Measurements from ENCODE around the gene SNX2.

The SNX2 gene

GRCh38 chr5:122773619-122774018, 1.3 kb upstream of the SNX2 start:
- no peak for DNase-seq (ENCODE audit: low read depth)

DNA sequence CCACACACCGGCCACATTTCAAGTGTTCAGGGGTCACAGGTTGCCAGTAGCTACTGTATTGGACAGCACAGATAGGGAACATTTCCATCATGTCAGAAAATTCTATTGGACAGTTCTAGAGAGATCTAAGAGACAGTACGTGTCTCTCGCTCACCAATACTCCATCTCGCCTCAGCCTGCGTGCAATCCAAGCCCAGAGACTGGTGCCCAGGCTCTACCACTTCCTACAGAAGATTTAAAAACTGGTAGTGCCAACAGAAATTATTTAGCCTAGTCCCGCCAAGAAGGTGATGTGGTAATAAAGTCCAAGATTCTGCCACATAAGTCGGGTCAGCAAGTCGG, 390 bp upstream of the SNX2 start:
- DNase-seq (ENCODE audit: low read depth) = no peak

DNA sequence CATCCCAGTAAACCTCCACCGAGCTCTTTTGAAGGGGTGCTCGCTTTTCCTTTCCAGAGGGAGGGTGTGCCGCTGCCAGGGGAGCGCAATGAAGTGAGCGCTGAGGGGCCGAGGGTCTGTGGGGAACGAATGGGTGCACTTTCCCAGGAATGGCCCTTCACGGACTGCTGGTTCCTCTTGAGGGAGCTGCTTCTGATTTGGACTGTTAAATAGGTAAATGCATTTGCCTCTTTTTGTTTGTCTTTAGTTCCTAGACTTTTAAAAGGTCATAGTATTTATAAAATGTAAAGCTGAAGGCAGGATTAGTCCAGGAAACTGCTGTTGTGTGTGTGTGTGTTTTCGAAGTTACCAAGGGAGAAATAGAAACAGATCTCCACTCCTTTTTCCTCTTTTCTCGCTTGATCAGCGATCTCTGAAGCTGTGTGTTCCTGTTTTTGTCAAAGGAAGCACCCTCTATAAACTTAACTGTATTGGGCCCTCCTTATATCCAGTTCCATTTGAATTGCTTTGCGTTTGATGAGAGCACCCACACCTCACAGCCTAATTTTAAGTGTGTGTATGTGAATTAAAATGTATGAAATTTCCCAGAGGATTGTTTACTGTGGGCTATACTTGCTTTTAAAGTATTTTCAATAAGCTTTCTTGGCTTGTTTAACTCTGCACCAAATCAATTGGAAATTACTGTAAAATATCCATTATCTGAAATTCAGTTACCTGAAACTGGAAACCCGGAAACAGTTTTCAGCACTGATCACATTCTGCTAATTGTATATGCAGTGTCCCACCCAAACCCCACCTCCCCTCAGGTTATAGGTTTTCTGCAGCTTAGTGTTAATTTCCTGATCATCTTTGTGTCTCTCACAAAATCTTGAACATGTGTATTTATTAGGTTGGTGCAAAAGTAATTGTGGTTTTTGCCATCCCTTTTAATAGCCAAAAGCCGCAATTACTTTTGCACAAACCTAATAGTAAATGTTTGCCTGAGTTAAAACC, 966 bp downstream of the SNX2 start:
- DNase-seq (ENCODE audit: low read depth) = no peak

DNA sequence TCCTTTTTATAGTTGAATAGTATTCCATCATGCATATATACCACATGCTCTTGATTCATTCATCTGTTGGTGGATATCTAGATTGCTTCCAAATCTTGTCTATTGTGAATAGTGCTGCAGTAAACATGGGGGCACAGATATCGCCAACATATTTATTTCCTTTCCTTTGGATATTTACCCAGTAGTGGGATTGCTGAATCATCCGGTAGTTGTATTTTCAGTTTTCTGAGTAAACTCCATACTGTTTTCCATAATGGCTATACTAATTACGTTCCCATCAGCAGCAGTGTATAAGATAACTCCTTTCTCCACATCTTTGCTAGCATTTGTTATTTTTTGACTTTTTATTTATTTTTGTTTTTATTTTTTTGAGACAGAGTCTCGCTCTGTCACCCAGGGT, 3.3 kb downstream of the SNX2 start:
- DNase-seq (ENCODE audit: low read depth) = no peak

- no peak for DNase-seq (ENCODE audit: low read depth)
Observed at GRCh38 chr5:122779451-122779850, 4.6 kb downstream of the SNX2 start.

GRCh38 chr5:122780296-122780695, 5.4 kb downstream of the SNX2 start:
- DNase-seq (ENCODE audit: low read depth) = no peak

DNA sequence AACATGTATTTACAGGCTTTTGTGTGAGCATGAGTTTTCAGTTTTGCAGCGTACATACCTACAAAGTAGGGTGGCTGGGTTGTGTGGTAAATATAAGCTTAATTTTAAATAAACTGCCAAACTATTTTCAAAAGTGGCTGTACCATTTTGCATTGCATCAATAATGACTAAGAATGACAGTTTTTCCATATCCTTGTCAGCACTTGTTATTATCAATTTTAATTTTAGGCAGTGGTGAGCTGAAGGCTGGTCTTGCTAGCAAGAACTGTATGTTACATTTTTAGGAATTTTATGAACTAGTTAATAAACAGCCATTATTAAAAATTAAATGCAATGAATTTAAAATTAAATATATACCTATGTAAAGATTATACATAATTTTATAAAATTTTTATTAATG, 6.6 kb downstream of the SNX2 start:
- no peak for DNase-seq (ENCODE audit: low read depth)

DNA sequence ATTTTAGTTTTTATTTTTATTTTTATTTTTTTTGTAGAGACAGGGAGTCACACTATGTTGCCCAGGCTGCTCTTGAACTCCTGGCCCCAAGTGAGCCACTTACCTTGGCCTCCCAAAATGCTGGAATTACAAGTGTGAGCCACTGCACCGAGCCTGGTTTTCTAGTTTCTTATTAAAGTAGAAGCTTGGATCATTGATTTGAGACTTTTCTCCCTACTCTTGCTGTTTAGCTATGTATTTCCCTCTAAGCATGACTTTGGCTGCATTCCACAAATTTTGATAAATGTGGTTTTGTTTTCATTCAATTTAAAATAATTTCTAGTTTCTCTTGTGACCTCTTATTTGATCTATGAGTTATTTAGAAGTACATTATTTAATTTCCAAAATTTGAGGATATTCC, 10.4 kb downstream of the SNX2 start:
- no peak for DNase-seq (ENCODE audit: low read depth)

GRCh38 chr5:122788371-122788770, 13.5 kb downstream of the SNX2 start:
- no peak for DNase-seq (ENCODE audit: low read depth)

DNA sequence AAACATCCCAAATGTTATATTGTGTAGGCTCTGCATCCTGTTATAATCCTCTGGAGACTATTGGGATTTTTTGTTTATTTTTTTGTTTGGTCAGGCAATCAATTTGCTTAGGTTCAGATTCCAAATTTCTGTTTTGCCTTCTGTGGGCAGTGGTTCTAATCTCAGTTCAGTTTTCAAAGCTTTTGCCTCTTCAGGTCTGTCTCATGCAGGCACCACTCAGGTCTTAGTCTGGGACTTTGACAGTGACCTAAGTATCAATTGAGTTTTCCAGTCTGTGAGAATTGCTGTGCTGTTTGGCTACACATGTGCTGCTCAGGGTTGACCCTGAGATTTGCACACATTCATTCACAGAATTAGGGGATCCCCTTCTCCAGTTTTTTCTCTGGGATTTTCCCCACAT, 14.1 kb downstream of the SNX2 start:
- DNase-seq (ENCODE audit: low read depth) = no peak

GRCh38 chr5:122789461-122790171, 14.7 kb downstream of the SNX2 start:
- DNase-seq (ENCODE audit: low read depth) = no peak

GRCh38 chr5:122790354-122791103, 15.6 kb downstream of the SNX2 start:
- no peak for DNase-seq (ENCODE audit: low read depth)

- no peak for DNase-seq (ENCODE audit: low read depth)
Observed at GRCh38 chr5:122805481-122805880, 30.6 kb downstream of the SNX2 start.

DNA sequence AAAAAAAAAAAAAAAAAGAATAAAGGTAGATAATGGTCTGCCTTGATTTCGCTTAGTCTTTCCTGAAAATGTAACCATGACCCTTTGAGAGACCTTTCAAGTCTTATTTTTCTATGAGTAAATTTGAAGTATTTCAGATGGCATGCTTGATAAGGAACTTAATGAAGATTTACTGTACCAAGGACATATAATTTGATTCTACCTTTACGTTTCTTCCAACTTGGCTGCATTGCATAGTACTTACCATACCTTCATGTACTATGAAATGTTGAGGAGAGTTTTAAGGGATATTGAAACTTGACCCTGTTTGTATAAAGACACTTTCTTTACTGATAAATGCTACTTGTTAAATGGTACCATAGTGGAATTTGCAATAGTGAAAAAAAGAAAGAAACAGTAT, 35.5 kb downstream of the SNX2 start:
- DNase-seq (ENCODE audit: low read depth) = no peak

DNA sequence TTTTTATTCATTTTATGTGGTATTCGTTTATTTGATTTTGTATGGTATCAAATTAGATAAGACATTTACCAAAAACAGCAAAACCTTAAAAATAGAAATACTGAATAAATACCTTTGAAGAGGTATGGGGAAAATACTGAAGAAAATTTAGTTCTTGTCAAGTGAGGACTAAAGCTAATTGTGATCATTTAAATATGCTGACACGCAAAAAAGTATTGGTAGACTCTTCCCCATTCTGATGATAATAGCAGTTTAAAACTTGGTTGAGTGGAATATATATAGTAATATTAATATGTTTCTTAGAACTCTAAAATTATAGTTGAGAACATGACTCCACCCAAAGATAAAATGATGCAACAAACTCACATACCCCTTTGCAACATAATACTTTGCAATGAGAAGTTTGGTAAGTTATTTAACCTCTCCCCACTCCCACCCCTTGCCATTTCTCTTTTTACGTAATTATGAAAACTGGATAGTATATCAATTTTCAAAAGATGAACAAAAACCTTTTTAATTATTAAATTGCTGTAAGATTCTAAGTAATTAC, 40.4 kb downstream of the SNX2 start:
- no peak for DNase-seq (ENCODE audit: low read depth)

GRCh38 chr5:122816756-122817155, 41.9 kb downstream of the SNX2 start:
- no peak for DNase-seq (ENCODE audit: low read depth)

DNA sequence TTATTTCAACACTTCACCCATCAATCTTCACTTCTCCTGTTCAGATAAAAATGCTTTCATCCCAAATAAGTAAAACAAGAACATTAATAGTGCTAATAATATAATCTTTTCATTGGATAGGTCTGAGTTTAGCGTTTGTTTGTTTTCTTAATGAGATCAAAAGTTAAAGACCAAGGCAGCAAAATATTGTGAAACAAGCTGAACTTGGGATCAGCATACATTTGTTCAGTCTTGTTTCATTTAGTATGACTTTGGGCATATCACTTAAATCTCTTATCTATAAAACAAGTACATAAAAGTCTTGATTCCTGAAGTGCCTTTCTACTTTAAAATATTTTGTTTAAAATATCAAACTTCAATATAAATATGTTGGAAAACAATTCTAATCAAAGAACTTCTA, 57.1 kb downstream of the SNX2 start:
- no peak for DNase-seq (ENCODE audit: low read depth)

- DNase-seq (ENCODE audit: low read depth) = no peak
Observed at GRCh38 chr5:122835681-122836080, 60.8 kb downstream of the SNX2 start.

DNA sequence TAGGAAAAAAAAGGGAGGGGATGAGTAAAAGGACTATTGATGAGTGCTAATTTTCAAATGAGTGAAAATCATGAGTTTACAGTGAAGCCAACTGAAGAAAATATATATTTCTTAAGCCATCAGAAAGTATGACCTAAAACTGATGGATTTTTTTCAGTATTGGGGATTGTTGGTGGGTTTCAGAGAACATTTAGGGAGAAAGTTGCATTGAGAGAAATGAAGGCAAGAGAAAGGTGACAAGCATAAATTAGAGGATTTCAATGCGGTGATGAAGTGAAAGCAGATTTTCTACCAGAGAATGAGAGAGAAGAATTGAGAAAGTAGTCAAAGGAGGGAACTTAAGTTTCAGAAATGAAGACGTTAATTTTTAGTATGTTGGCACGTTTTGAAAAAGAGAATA, 62.1 kb downstream of the SNX2 start:
- no peak for DNase-seq (ENCODE audit: low read depth)

GRCh38 chr5:122839731-122840130, 64.9 kb downstream of the SNX2 start:
- DNase-seq (ENCODE audit: low read depth) = no peak

DNA sequence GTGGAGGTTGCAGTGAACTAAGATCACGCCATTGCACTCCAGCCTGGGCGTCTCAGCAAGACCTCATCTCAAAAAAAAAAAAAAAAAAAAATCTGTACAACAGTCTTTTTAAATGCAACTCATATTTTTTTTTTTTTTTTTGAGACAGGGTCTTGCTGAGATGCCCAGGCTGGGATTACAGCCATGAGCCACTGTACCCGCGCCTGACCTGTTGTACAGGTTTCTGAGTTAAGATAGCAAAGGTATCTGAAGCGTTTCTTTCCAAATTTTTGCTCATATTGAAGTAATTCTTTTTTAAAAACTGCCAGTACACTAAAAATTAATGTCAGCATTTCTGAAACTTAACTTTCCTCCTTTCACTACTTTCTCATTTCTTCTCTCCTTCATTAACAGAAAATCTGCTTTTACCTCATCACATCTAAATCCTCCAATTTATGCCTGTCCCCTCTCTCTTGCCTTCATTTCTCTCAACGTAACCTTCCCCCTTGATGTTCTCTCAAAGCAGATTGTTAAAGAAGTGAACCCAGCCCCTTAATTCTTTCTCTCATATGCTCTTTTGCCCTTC, 67.2 kb downstream of the SNX2 start:
- DNase-seq (ENCODE audit: low read depth) = no peak

Data from fibroblast of the conjunctiva (primary cell).